MCF 10A (cell line): ENCODE results near the gene IBTK. TPM values are rescaled to one million over a fixed set of nuclear protein-coding genes. Genes with fewer than 3 reads are reported as not detected.

ENCODE experiments used
- BruUV-seq: library from RNA; stranded (reverse); fragments of 400-500 nt; replicated peaks from 2 replicates; lab custom pipeline; 2021; lab: Mats Ljungman, UMichigan
- CTCF ChIA-PET: fragments of 300-600 bp; sonication (Branson Sonifier 250); formaldehyde crosslinking; extraction: SDS; loops from one replicate; lab custom pipeline; 2021; ENCODE audit warnings: antibody characterized with exemption, inconsistent platforms; lab: Yijun Ruan, JAX
- POLR2A ChIA-PET: fragments of 300-600, 350-650 bp; sonication (Branson Sonifier 250); formaldehyde crosslinking; extraction: SDS; loops from one replicate; lab custom pipeline; 2020; ENCODE audit warnings: antibody characterized with exemption, inconsistent platforms; lab: Yijun Ruan, JAX
- DNase-seq: peaks from one replicate; pipeline ENCODE4 v3.0.0-alpha.2; 2018; ENCODE audit not compliant: unreplicated experiment
- H3K27ac Mint-ChIP-seq: one replicate; pipeline ENCODE4 v1.8.0; 2022; ENCODE audit warnings: mild to moderate bottlenecking, low read depth, mixed read lengths; ENCODE audit not compliant: unreplicated experiment
- H3K27me3 Mint-ChIP-seq: one replicate; pipeline ENCODE4 v1.8.0; 2022; ENCODE audit warnings: mixed read lengths; ENCODE audit not compliant: insufficient read depth, unreplicated experiment
- H3K36me3 Mint-ChIP-seq: one replicate; pipeline ENCODE4 v1.8.0; 2022; ENCODE audit warnings: mild to moderate bottlenecking, moderate library complexity, mixed read lengths; ENCODE audit not compliant: insufficient read depth, unreplicated experiment
- H3K4me1 Mint-ChIP-seq: one replicate; pipeline ENCODE4 v1.8.0; 2022; ENCODE audit warnings: mixed read lengths; ENCODE audit not compliant: insufficient read depth, unreplicated experiment
- H3K4me3 Mint-ChIP-seq: one replicate; pipeline ENCODE4 v1.8.0; 2022; ENCODE audit warnings: mild to moderate bottlenecking, moderate library complexity, mixed read lengths; ENCODE audit not compliant: unreplicated experiment
- H3K9me3 Mint-ChIP-seq: one replicate; pipeline ENCODE4 v1.8.0; 2022; ENCODE audit warnings: mixed read lengths; ENCODE audit not compliant: unreplicated experiment
- intact Hi-C: fragments of 100-400 bp; cut with micrococcal nuclease; formaldehyde crosslinking; loops from 2 replicates; pipeline ENCODE4 v1.14.1; 2022
- total RNA-seq: library from RNA; stranded (reverse); gene quantifications from 2 replicates; pipeline ENCODE4 v1.2.3, GENCODE V29; 2022
- TF ChIP-seq, protein P1 (sequence below): fragments of 200-600 bp; IDR thresholded peaks from one replicate; pipeline ENCODE4 v1.8.0; 2022; ENCODE audit warnings: antibody characterized with exemption, mild to moderate bottlenecking; ENCODE audit not compliant: unreplicated experiment

Gene IBTK
- total RNA-seq, 1 experiment from 2014 or later = 59.0 TPM

DNA sequence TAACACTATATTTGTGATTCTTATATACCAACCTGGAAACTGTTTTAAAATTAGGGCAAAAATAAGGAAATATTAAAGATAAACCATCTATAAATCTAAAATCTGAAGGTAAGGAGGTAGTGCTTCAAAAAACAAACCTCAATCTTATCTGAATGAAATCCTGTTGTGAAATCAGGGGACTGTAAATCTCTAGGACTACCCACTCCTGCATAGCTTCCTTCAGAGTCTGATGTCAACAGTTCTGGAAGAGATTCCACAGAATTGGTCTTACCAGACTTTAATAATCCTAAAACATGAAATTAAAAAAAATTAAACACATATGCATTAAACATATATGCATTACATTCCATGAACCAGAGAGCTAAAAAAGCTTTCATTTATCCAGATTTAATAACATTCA lies 51.4 kb downstream of the IBTK start:
- no TSS peak for BruUV-seq
- intact Hi-C loops = no loop called here
- CTCF ChIA-PET = interaction anchor here (0.7 to 0.8 kb wide), 2 partner anchors 421 to 870 kb away, joined by 3 to 4 read pairs; no protein-coding TSS in a partner anchor
- POLR2A ChIA-PET = no interaction called here
- Mint-ChIP-seq H3K4me3 (no peak overlapping the region), H3K27ac (no peak overlapping the region), H3K4me1 (no peaks in the 10 kb centered on the region), H3K27me3 (no peaks in the 10 kb centered on the region), H3K9me3 (no peaks in the 10 kb centered on the region), H3K36me3 (peaks cover 94% of the 10 kb centered on the region)
- TF ChIP-seq, protein P1, sequence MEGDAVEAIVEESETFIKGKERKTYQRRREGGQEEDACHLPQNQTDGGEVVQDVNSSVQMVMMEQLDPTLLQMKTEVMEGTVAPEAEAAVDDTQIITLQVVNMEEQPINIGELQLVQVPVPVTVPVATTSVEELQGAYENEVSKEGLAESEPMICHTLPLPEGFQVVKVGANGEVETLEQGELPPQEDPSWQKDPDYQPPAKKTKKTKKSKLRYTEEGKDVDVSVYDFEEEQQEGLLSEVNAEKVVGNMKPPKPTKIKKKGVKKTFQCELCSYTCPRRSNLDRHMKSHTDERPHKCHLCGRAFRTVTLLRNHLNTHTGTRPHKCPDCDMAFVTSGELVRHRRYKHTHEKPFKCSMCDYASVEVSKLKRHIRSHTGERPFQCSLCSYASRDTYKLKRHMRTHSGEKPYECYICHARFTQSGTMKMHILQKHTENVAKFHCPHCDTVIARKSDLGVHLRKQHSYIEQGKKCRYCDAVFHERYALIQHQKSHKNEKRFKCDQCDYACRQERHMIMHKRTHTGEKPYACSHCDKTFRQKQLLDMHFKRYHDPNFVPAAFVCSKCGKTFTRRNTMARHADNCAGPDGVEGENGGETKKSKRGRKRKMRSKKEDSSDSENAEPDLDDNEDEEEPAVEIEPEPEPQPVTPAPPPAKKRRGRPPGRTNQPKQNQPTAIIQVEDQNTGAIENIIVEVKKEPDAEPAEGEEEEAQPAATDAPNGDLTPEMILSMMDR = no peak
- DNase-seq = no peak

DNA sequence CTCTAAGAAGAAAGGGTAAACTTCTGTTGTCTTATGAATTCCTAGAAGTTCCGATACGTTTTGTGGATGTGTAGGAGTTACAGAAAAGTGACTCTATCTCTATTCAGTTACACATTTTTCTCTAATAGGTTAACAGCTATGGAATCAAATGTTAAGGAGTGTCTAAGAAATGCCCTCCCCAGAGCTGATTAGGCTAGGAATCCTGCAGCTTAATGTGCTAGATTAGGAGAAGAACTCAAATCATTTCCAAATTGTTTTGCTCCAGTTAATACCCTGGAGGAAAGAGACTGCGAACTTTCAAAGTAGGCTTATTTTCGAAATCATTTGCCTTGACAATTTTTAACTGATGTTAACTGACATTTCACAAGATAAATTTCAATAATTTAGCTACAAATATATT lies 51.9 kb downstream of the IBTK start:
- BruUV-seq = no TSS peak

DNA sequence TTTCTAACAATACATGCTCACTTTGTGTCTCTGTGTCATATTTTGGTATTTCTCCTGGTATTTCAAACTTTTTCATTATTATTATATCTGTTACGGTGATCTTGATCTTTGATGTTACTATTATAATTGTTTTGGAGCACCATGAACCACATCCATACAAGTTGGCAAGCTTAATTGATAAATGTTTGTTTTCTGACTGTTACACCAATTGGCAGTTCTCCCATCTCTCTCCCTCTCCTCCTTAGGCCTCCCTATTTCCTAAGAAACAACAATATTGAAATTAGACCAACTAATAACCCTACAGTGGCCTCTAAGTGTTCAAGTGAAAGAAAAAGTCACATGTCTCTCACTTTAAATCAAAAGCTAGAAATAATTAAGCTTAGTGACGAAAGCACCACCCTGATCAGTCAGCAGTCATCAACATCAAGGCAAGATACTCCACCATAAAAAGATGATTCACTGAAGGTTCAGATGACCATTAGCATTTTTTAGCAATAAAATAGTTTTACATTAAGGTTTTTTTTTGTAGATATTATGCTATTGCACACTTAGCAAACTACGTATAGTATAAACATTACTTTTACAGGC lies 61.5 kb downstream of the IBTK start:
- H3K27me3 Mint-ChIP-seq = no peaks in the 10 kb centered on the region
- H3K36me3 Mint-ChIP-seq = peaks cover 95% of the 10 kb centered on the region
- no peak overlapping the region for H3K27ac Mint-ChIP-seq
- H3K9me3 Mint-ChIP-seq = no peaks in the 10 kb centered on the region
- TF ChIP-seq, protein P1 = no peak
- no peak for DNase-seq
- ChIA-PET CTCF (interaction anchor here (0.6 to 0.7 kb wide), 2 partner anchors 12 to 900 kb away, joined by 3 read pairs; no protein-coding TSS in a partner anchor), POLR2A (no interaction called here)
- intact Hi-C loops = no loop called here
- no peaks in the 10 kb centered on the region for H3K4me1 Mint-ChIP-seq
- no peak overlapping the region for H3K4me3 Mint-ChIP-seq
- no TSS peak for BruUV-seq

More for the DNA sequence above, 51.9 kb downstream of the IBTK start:
- POLR2A ChIA-PET = interaction anchor here (0.6 kb wide), 1 partner anchor 688 kb away, joined by 3 read pairs; no protein-coding TSS in a partner anchor
- Mint-ChIP-seq H3K27me3 (no peaks in the 10 kb centered on the region), H3K4me1 (no peaks in the 10 kb centered on the region), H3K9me3 (no peaks in the 10 kb centered on the region), H3K36me3 (peaks cover 93% of the 10 kb centered on the region), H3K27ac (no peak overlapping the region), H3K4me3 (no peak overlapping the region)
- intact Hi-C loops = no loop called here
- CTCF ChIA-PET = interaction anchor here (0.8 kb wide), 2 partner anchors 871 to 922 kb away, joined by 3 to 4 read pairs; no protein-coding TSS in a partner anchor
- DNase-seq = no peak
- TF ChIP-seq, protein P1 = no peak

DNA sequence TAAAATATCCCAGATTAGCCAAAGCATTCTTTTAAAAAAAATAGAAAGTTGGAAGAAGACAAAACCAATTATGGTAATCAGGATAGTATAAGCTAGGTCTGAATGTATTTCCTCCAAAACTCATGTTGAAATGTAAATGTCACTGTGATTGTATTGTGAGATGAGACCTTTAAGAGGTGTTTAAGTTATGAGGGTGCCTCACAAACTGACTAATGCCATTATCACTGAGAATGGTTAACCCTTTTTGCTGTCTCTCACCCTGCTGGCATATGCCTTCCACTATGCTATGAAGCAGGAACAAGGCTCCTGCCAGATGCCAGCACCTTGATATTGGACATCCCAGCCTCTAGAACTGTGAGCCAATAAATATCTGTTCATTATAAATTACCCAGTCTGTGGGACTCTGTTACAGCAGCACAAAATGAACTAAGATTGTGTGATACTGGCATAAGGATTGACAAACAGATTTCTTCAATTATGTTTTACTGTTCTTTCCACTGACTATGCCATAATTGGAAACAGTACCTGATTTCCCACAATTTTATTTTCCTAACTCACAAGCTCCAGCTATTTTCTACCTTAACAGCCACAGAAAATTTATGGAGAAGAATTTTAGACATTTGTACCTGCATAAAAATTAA lies 63.8 kb downstream of the IBTK start:
- no peak overlapping the region for H3K27ac Mint-ChIP-seq
- POLR2A ChIA-PET = interaction anchor here (1.2 kb wide), 1 partner anchor 38 kb away, joined by 4 read pairs; no protein-coding TSS in a partner anchor
- BruUV-seq = no TSS peak
- H3K4me3 Mint-ChIP-seq = no peak overlapping the region
- peaks cover 95% of the 10 kb centered on the region for H3K36me3 Mint-ChIP-seq
- H3K9me3 Mint-ChIP-seq = no peaks in the 10 kb centered on the region
- no peaks in the 10 kb centered on the region for H3K27me3 Mint-ChIP-seq
- intact Hi-C loops = no loop called here
- CTCF ChIA-PET = no interaction called here
- DNase-seq = no peak
- no peaks in the 10 kb centered on the region for H3K4me1 Mint-ChIP-seq
- TF ChIP-seq, protein P1 = no peak
